GM18951 (cell line): ENCODE measurements around the gene P2RX7.

Experiments used
- POLR2A ChIP-seq: IDR thresholded peaks from 4 replicates; pipeline ENCODE4 v1.6.1; 2011; ENCODE audit warnings: mild to moderate bottlenecking; ENCODE audit not compliant: insufficient read length, insufficient read depth; ENCODE audit errors: extremely low read depth
- in situ Hi-C: fragments of 300-500 bp; cut with MboI; formaldehyde crosslinking; loops from one replicate; pipeline ENCODE4 v1.12.0; 2022; ENCODE audit warnings: low sequenced_read_pairs, mixed read lengths, inconsistent platforms; ENCODE audit not compliant: unreplicated experiment

P2RX7 gene

GRCh38 chr12:121233628-121234020, 100.9 kb downstream of the P2RX7 start:
- in situ Hi-C loops, result no loop called here

GRCh38 chr12:121236776-121237175, 104.1 kb downstream of the P2RX7 start:
- in situ Hi-C loops, result no loop called here
- no peak for TF ChIP-seq POLR2A

More at GRCh38 chr12:121233628-121234020, 100.9 kb downstream of the P2RX7 start:
- TF ChIP-seq POLR2A, result no peak

- TF ChIP-seq POLR2A, result no peak
- in situ Hi-C loops, result no loop called here
Observed at GRCh38 chr12:121237415-121237814, 104.7 kb downstream of the P2RX7 start.
